K562 (cell line): ENCODE measurements around the gene TMEM158. TPM values are rescaled to one million over a fixed set of nuclear protein-coding genes. Genes with fewer than 3 reads are reported as not detected.

ENCODE experiments used
- CEBPG ChIP-seq, 3 experiments: fragments of 200-800 bp in 1 of 3; sonication (Bioruptor generic) in 1 of 3; sonication (generic) in 1 of 3; formaldehyde crosslinking in 1 of 3; IDR thresholded peaks in 2 of 3; conservative IDR thresholded peaks in 1 of 3; 2 replicates each; pipeline versions ENCODE4 v1.6.1 to v1.8.0; 2016 to 2022; ENCODE audit warnings: missing compliant biosample characterization in 2 of 3, missing genetic modification characterization in 2 of 3, mild to moderate bottlenecking in 1 of 3, missing genetic modification reagents in 1 of 3
- NUFIP1 ChIP-seq: fragments of 450-650 bp; IDR thresholded peaks from 2 replicates; pipeline ENCODE4 v1.6.1; 2018; ENCODE audit not compliant: partially characterized antibody
- PYGO2 ChIP-seq: fragments of 450-650 bp; IDR thresholded peaks from 2 replicates; pipeline ENCODE4 v1.6.1; 2016; ENCODE audit warnings: mild to moderate bottlenecking, missing genetic modification characterization, moderate library complexity, missing compliant biosample characterization
- ZNF232 ChIP-seq: sonication (generic); formaldehyde crosslinking; IDR thresholded peaks from 2 replicates; pipeline ENCODE4 v1.8.0; 2022; ENCODE audit warnings: mild to moderate bottlenecking, missing genetic modification reagents
- polyA plus RNA-seq, 8 experiments: library from polyadenylated mRNA; depleted of rRNA in 4 of 8; stranded (reverse) in 5 of 8; unstranded in 3 of 8; fragments of >200 nt; fragmentation: Nextera tagmentation in 2 of 8; fragmentation: Illumina TruSeq in 1 of 8; extraction: Ambion mirVana in 2 of 8; extraction: Trizol in 1 of 8; gene quantifications; 2 replicates each; pipeline versions ENCODE4 v1.2.1 to v1.2.3, GENCODE V29; 2011 to 2014; ENCODE audit warnings: inconsistent platforms in 1 of 8, missing spikeins in 1 of 8
- total RNA-seq, 7 experiments: library from RNA; depleted of rRNA in 6 of 7; stranded (reverse); fragments of >200 nt in 6 of 7; fragmentation: Illumina TruSeq in 2 of 7; extraction: Trizol in 2 of 7; gene quantifications; 2 replicates each; pipeline versions ENCODE4 v1.2.1 to v1.2.3, GENCODE V29; 2011 to 2021; ENCODE audit warnings: low replicate concordance in 1 of 7
- TF ChIP-seq, protein P1 (sequence below): fragments of 200-600 bp; sonication (generic); IDR thresholded peaks from one replicate; pipeline ENCODE4 v1.6.1; 2012; ENCODE audit warnings: mild to moderate bottlenecking, low read depth, low read length, inconsistent platforms
- TF ChIP-seq, protein P2 (sequence below): sonication (generic); IDR thresholded peaks from 2 replicates; pipeline ENCODE4 v1.6.1; 2016
- TF ChIP-seq, protein P3 (sequence below), 2 experiments: fragments of 200-800 bp in 1 of 2; sonication (Bioruptor generic) in 1 of 2; sonication (generic) in 1 of 2; formaldehyde crosslinking in 1 of 2; IDR thresholded peaks in 1 of 2; conservative IDR thresholded peaks in 1 of 2; 2 replicates each; pipeline versions ENCODE4 v1.5.0 to v1.6.1; 2016 to 2020; ENCODE audit warnings: missing compliant biosample characterization in 1 of 2, missing genetic modification characterization in 1 of 2, missing genetic modification reagents in 1 of 2
- TF ChIP-seq, protein P4 (sequence below): fragments of 250-450 bp; sonication (Bioruptor Pico); IDR thresholded peaks from 2 replicates; pipeline ENCODE4 v1.5.0; 2022; ENCODE audit warnings: mild to moderate bottlenecking

TMEM158 gene
- total and polyA plus RNA-seq, 9 of the 15 experiments (the other 6 are each of a cell fraction or from before 2014, with no cell fraction given), result 2.2 to 46.5 (median 8.4) TPM

- TF ChIP-seq, protein P1, sequence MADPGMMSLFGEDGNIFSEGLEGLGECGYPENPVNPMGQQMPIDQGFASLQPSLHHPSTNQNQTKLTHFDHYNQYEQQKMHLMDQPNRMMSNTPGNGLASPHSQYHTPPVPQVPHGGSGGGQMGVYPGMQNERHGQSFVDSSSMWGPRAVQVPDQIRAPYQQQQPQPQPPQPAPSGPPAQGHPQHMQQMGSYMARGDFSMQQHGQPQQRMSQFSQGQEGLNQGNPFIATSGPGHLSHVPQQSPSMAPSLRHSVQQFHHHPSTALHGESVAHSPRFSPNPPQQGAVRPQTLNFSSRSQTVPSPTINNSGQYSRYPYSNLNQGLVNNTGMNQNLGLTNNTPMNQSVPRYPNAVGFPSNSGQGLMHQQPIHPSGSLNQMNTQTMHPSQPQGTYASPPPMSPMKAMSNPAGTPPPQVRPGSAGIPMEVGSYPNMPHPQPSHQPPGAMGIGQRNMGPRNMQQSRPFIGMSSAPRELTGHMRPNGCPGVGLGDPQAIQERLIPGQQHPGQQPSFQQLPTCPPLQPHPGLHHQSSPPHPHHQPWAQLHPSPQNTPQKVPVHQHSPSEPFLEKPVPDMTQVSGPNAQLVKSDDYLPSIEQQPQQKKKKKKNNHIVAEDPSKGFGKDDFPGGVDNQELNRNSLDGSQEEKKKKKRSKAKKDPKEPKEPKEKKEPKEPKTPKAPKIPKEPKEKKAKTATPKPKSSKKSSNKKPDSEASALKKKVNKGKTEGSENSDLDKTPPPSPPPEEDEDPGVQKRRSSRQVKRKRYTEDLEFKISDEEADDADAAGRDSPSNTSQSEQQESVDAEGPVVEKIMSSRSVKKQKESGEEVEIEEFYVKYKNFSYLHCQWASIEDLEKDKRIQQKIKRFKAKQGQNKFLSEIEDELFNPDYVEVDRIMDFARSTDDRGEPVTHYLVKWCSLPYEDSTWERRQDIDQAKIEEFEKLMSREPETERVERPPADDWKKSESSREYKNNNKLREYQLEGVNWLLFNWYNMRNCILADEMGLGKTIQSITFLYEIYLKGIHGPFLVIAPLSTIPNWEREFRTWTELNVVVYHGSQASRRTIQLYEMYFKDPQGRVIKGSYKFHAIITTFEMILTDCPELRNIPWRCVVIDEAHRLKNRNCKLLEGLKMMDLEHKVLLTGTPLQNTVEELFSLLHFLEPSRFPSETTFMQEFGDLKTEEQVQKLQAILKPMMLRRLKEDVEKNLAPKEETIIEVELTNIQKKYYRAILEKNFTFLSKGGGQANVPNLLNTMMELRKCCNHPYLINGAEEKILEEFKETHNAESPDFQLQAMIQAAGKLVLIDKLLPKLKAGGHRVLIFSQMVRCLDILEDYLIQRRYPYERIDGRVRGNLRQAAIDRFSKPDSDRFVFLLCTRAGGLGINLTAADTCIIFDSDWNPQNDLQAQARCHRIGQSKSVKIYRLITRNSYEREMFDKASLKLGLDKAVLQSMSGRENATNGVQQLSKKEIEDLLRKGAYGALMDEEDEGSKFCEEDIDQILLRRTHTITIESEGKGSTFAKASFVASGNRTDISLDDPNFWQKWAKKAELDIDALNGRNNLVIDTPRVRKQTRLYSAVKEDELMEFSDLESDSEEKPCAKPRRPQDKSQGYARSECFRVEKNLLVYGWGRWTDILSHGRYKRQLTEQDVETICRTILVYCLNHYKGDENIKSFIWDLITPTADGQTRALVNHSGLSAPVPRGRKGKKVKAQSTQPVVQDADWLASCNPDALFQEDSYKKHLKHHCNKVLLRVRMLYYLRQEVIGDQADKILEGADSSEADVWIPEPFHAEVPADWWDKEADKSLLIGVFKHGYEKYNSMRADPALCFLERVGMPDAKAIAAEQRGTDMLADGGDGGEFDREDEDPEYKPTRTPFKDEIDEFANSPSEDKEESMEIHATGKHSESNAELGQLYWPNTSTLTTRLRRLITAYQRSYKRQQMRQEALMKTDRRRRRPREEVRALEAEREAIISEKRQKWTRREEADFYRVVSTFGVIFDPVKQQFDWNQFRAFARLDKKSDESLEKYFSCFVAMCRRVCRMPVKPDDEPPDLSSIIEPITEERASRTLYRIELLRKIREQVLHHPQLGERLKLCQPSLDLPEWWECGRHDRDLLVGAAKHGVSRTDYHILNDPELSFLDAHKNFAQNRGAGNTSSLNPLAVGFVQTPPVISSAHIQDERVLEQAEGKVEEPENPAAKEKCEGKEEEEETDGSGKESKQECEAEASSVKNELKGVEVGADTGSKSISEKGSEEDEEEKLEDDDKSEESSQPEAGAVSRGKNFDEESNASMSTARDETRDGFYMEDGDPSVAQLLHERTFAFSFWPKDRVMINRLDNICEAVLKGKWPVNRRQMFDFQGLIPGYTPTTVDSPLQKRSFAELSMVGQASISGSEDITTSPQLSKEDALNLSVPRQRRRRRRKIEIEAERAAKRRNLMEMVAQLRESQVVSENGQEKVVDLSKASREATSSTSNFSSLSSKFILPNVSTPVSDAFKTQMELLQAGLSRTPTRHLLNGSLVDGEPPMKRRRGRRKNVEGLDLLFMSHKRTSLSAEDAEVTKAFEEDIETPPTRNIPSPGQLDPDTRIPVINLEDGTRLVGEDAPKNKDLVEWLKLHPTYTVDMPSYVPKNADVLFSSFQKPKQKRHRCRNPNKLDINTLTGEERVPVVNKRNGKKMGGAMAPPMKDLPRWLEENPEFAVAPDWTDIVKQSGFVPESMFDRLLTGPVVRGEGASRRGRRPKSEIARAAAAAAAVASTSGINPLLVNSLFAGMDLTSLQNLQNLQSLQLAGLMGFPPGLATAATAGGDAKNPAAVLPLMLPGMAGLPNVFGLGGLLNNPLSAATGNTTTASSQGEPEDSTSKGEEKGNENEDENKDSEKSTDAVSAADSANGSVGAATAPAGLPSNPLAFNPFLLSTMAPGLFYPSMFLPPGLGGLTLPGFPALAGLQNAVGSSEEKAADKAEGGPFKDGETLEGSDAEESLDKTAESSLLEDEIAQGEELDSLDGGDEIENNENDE, result no peak
- TF ChIP-seq PYGO2 (tag) (no peak), NUFIP1 (no peak), CEBPG (CRISPR knock-in tag; IDR thresholded peaks at IDR 0.05) (no peak), CEBPG (tag; conservative IDR thresholded peaks at IDR 0.05 in 1 of 2, IDR thresholded peaks at IDR 0.05 in 1 of 2) (no peak), ZNF232 (CRISPR knock-in tag) (no peak)
- TF ChIP-seq, protein P2, sequence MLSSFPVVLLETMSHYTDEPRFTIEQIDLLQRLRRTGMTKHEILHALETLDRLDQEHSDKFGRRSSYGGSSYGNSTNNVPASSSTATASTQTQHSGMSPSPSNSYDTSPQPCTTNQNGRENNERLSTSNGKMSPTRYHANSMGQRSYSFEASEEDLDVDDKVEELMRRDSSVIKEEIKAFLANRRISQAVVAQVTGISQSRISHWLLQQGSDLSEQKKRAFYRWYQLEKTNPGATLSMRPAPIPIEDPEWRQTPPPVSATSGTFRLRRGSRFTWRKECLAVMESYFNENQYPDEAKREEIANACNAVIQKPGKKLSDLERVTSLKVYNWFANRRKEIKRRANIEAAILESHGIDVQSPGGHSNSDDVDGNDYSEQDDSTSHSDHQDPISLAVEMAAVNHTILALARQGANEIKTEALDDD, result no peak
- TF ChIP-seq, protein P3, sequence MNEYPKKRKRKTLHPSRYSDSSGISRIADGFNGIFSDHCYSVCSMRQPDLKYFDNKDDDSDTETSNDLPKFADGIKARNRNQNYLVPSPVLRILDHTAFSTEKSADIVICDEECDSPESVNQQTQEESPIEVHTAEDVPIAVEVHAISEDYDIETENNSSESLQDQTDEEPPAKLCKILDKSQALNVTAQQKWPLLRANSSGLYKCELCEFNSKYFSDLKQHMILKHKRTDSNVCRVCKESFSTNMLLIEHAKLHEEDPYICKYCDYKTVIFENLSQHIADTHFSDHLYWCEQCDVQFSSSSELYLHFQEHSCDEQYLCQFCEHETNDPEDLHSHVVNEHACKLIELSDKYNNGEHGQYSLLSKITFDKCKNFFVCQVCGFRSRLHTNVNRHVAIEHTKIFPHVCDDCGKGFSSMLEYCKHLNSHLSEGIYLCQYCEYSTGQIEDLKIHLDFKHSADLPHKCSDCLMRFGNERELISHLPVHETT (CRISPR knock-in tag; conservative IDR thresholded peaks at IDR 0.05 in 1 of 2, IDR thresholded peaks at IDR 0.05 in 1 of 2), result no peak
- TF ChIP-seq, protein P4, sequence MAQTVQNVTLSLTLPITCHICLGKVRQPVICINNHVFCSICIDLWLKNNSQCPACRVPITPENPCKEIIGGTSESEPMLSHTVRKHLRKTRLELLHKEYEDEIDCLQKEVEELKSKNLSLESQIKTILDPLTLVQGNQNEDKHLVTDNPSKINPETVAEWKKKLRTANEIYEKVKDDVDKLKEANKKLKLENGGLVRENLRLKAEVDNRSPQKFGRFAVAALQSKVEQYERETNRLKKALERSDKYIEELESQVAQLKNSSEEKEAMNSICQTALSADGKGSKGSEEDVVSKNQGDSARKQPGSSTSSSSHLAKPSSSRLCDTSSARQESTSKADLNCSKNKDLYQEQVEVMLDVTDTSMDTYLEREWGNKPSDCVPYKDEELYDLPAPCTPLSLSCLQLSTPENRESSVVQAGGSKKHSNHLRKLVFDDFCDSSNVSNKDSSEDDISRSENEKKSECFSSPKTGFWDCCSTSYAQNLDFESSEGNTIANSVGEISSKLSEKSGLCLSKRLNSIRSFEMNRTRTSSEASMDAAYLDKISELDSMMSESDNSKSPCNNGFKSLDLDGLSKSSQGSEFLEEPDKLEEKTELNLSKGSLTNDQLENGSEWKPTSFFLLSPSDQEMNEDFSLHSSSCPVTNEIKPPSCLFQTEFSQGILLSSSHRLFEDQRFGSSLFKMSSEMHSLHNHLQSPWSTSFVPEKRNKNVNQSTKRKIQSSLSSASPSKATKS (CRISPR knock-in tag), result no peak
- TF ChIP-seq, all 486 proteins: peak for 10
Measured at GRCh38 chr3:45199837-45200648, 26.0 kb downstream of the TMEM158 start (continued).
